ENCODE results near the gene TMCC3. TPM values are rescaled to one million over a fixed set of nuclear protein-coding genes. Genes with fewer than 3 reads are reported as not detected.

Gene TMCC3
- total RNA-seq, 1 experiment from 2014 or later, result 2.1 TPM

GRCh38 chr12:94689646-94690036 lies 39.3 kb upstream of the TMCC3 start:
- H3K27me3 Mint-ChIP-seq (ENCODE audit: insufficient read depth, unreplicated experiment), result no peaks in the 10 kb centered on the region
- no peaks in the 10 kb centered on the region for H3K27me3 ChIP-seq (replicated peaks; ENCODE audit: control insufficient read depth, insufficient read depth, low read length)
- CTCF ChIA-PET, result no interaction called here
- H3K4me1 Mint-ChIP-seq (ENCODE audit: low read depth, unreplicated experiment), result no peaks in the 10 kb centered on the region
- no peak overlapping the region for H3K4me3 Mint-ChIP-seq (ENCODE audit: unreplicated experiment)
- H3K36me3 Mint-ChIP-seq (ENCODE audit: insufficient read depth, unreplicated experiment), result no peaks in the 10 kb centered on the region
- H3K27ac Mint-ChIP-seq (ENCODE audit: unreplicated experiment), result no peak overlapping the region
- intact Hi-C loops (cut with micrococcal nuclease; ENCODE audit: unreplicated experiment), result no loop called here
- TF ChIP-seq CTCF (IDR thresholded peaks at IDR 0.05; ENCODE audit: insufficient read depth in 1 of 2, low read depth in 1 of 2, low read length in 1 of 2, severe bottlenecking in 1 of 2, unreplicated experiment in 1 of 2), result no peak
- no peak for DNase-seq
- no TSS peak for BruUV-seq (replicated peaks)
- POLR2A ChIA-PET, result no interaction called here
- H3K36me3 ChIP-seq (ENCODE audit: control insufficient read depth, insufficient read depth, low read length), result no peaks in the 10 kb centered on the region
- H3K9me3 ChIP-seq, result no peaks in the 10 kb centered on the region
- no peak overlapping the region for H3K4me3 ChIP-seq (ENCODE audit: low read depth, low read length)
- H3K4me1 ChIP-seq, result peaks cover 17% of the 10 kb centered on the region
- H3K9me3 Mint-ChIP-seq (ENCODE audit: unreplicated experiment), result no peaks in the 10 kb centered on the region

GRCh38 chr12:94689002-94689645 lies 38.8 kb upstream of the TMCC3 start:
- ChIA-PET POLR2A (no interaction called here), CTCF (no interaction called here)
- Mint-ChIP-seq H3K9me3 (ENCODE audit: unreplicated experiment) (no peaks in the 10 kb centered on the region), H3K27me3 (ENCODE audit: insufficient read depth, unreplicated experiment) (no peaks in the 10 kb centered on the region), H3K4me3 (ENCODE audit: unreplicated experiment) (no peak overlapping the region), H3K36me3 (ENCODE audit: insufficient read depth, unreplicated experiment) (no peaks in the 10 kb centered on the region), H3K4me1 (ENCODE audit: low read depth, unreplicated experiment) (no peaks in the 10 kb centered on the region), H3K27ac (ENCODE audit: unreplicated experiment) (no peak overlapping the region)
- Histone ChIP-seq H3K27me3 (replicated peaks; ENCODE audit: control insufficient read depth, insufficient read depth, low read length) (no peaks in the 10 kb centered on the region), H3K9me3 (no peaks in the 10 kb centered on the region), H3K4me3 (ENCODE audit: low read depth, low read length) (no peak overlapping the region), H3K36me3 (ENCODE audit: control insufficient read depth, insufficient read depth, low read length) (no peaks in the 10 kb centered on the region), H3K4me1 (peaks cover 22% of the 10 kb centered on the region)
- intact Hi-C loops (cut with micrococcal nuclease; ENCODE audit: unreplicated experiment), result no loop called here
- no peak for TF ChIP-seq CTCF (IDR thresholded peaks at IDR 0.05; ENCODE audit: insufficient read depth in 1 of 2, low read depth in 1 of 2, low read length in 1 of 2, severe bottlenecking in 1 of 2, unreplicated experiment in 1 of 2)
- no peak for DNase-seq
- no TSS peak for BruUV-seq (replicated peaks)

DNA sequence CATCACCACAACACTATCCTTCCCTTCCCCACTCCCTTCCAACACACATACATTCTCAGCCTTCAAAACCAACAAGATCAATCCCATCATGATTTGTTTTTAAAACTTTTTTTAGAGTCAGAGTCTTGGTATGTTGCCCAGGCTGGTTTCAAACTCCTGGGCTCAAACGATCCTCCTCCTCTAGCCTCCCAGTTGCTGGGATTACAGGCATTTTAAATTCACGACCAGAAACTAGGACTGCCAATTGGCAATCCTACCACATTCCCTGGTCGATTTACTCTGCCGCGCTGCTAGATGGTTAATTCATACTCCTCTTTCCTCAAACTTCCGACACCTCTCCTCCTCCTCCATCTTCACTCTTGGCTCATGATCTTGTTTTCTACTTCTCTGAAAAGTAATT lies 37.5 kb upstream of the TMCC3 start:
- BruUV-seq (replicated peaks), result no TSS peak

More for the DNA sequence above, 37.5 kb upstream of the TMCC3 start:
- no peak for DNase-seq
- H3K4me1 Mint-ChIP-seq (ENCODE audit: low read depth, unreplicated experiment), result no peaks in the 10 kb centered on the region
- CTCF ChIA-PET, result no interaction called here
- no peaks in the 10 kb centered on the region for H3K27me3 Mint-ChIP-seq (ENCODE audit: insufficient read depth, unreplicated experiment)
- H3K9me3 Mint-ChIP-seq (ENCODE audit: unreplicated experiment), result no peaks in the 10 kb centered on the region
- no peaks in the 10 kb centered on the region for H3K36me3 ChIP-seq (ENCODE audit: control insufficient read depth, insufficient read depth, low read length)
- no peak for TF ChIP-seq CTCF (IDR thresholded peaks at IDR 0.05; ENCODE audit: insufficient read depth in 1 of 2, low read depth in 1 of 2, low read length in 1 of 2, severe bottlenecking in 1 of 2, unreplicated experiment in 1 of 2)
- H3K9me3 ChIP-seq, result no peaks in the 10 kb centered on the region
- intact Hi-C loops (cut with micrococcal nuclease; ENCODE audit: unreplicated experiment), result no loop called here
- H3K36me3 Mint-ChIP-seq (ENCODE audit: insufficient read depth, unreplicated experiment), result no peaks in the 10 kb centered on the region
- no peak overlapping the region for H3K4me3 ChIP-seq (ENCODE audit: low read depth, low read length)
- POLR2A ChIA-PET, result no interaction called here
- H3K27ac Mint-ChIP-seq (ENCODE audit: unreplicated experiment), result no peak overlapping the region
- H3K27me3 ChIP-seq (replicated peaks; ENCODE audit: control insufficient read depth, insufficient read depth, low read length), result no peaks in the 10 kb centered on the region
- H3K4me3 Mint-ChIP-seq (ENCODE audit: unreplicated experiment), result no peak overlapping the region
- H3K4me1 ChIP-seq, result peaks cover 23% of the 10 kb centered on the region

Measured in Caco-2 (cell line).